Measurements from ENCODE around the gene ACTR1B.
"Not testable (repeated sequence)": the region's sequence is repeated elsewhere in the genome, so short reads cannot be mapped to it uniquely, and the experiment has no call there.

- TF ChIP-seq CTCF (conservative IDR thresholded peaks at IDR 0.05; ENCODE audit: low read length); EZH2phosphoT487 (IDR thresholded peaks at IDR 0.05; ENCODE audit: borderline replicate concordance): not testable (repeated sequence)
Measured at GRCh38 chr2:97672606-97673140, 8.8 kb upstream of the ACTR1B start.

Measured in Loucy (cell line).